ENCODE data around the gene ANKFY1. TPM values are rescaled to one million over a fixed set of nuclear protein-coding genes. Genes with fewer than 3 reads are reported as not detected.
A peak's percentile ranks its signal among the peaks of the same experiment; 100 is the strongest.

Gene ANKFY1
- total and polyA plus RNA-seq, 2 experiments from 2014 or later = 18.6 to 32.8 TPM

DNA sequence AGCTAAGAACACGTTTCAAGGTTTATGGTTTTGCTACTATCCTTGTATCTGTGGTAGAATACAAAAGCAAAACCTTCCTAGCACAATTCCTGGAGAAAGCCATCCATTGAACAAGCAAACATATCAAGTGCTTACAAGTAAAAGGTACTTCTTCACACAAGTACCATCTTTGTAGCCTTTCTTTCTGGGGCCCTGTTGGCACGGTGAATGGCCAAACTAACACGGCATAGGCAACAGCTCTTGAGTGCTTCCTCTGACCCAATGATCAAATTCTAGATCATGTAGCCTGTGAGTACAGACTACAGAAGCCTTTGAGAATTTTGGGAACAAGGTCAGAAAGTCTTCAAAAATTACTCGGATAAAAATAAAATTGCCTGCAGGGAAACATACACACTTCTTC, 57.9 kb downstream of the ANKFY1 start:
- no peak overlapping the region for H3K4me3 ChIP-seq
- H3K79me2 ChIP-seq = peaks cover 1% of the 10 kb centered on the region
- H3K4me1 ChIP-seq (ENCODE audit: insufficient read depth) = no peaks in the 10 kb centered on the region
- H3K36me3 ChIP-seq (replicated peaks; ENCODE audit: insufficient read depth, low read depth) = no peaks in the 10 kb centered on the region
- TF ChIP-seq EZH2 (IDR thresholded peaks at IDR 0.05; ENCODE audit: borderline replicate concordance) = no peak
- TF ChIP-seq, protein P1, sequence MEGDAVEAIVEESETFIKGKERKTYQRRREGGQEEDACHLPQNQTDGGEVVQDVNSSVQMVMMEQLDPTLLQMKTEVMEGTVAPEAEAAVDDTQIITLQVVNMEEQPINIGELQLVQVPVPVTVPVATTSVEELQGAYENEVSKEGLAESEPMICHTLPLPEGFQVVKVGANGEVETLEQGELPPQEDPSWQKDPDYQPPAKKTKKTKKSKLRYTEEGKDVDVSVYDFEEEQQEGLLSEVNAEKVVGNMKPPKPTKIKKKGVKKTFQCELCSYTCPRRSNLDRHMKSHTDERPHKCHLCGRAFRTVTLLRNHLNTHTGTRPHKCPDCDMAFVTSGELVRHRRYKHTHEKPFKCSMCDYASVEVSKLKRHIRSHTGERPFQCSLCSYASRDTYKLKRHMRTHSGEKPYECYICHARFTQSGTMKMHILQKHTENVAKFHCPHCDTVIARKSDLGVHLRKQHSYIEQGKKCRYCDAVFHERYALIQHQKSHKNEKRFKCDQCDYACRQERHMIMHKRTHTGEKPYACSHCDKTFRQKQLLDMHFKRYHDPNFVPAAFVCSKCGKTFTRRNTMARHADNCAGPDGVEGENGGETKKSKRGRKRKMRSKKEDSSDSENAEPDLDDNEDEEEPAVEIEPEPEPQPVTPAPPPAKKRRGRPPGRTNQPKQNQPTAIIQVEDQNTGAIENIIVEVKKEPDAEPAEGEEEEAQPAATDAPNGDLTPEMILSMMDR (IDR thresholded peaks at IDR 0.05; ENCODE audit: poor library complexity) = no peak
- no peak for TF ChIP-seq EZH2phosphoT487 (IDR thresholded peaks at IDR 0.05; ENCODE audit: low read depth, severe bottlenecking, unreplicated experiment)
- H3K9me3 ChIP-seq (ENCODE audit: low read depth) = no peaks in the 10 kb centered on the region
- H2AFZ ChIP-seq = no peak overlapping the region
- H3K4me2 ChIP-seq = no peak overlapping the region
- no peaks in the 10 kb centered on the region for H4K20me1 ChIP-seq (ENCODE audit: insufficient read depth, poor library complexity, severe bottlenecking)
- WGBS (ENCODE audit: low lambda C conversion rate, missing lambda C conversion rate) = 72% methylated on average over 4 of the region's 4 CpGs
- H3K27ac ChIP-seq = no peak overlapping the region
- no peaks in the 10 kb centered on the region for H3K27me3 ChIP-seq
- no peak for DNase-seq (ENCODE audit: low spot score)
- H3K9me2 ChIP-seq (replicated peaks; ENCODE audit: insufficient read depth) = no peaks in the 10 kb centered on the region

GRCh38 chr17:4204710-4205173, 59.0 kb downstream of the ANKFY1 start:
- Histone ChIP-seq H3K4me3 (no peak overlapping the region), H3K36me3 (replicated peaks; ENCODE audit: insufficient read depth, low read depth) (no peaks in the 10 kb centered on the region), H4K20me1 (ENCODE audit: insufficient read depth, poor library complexity, severe bottlenecking) (no peaks in the 10 kb centered on the region), H3K9me2 (replicated peaks; ENCODE audit: insufficient read depth) (no peaks in the 10 kb centered on the region), H3K4me2 (no peak overlapping the region), H3K4me1 (ENCODE audit: insufficient read depth) (no peaks in the 10 kb centered on the region), H3K9me3 (ENCODE audit: low read depth) (no peaks in the 10 kb centered on the region), H3K79me2 (no peaks in the 10 kb centered on the region), H3K27ac (peak overlapping the region; percentile 59), H2AFZ (no peak overlapping the region), H3K27me3 (no peaks in the 10 kb centered on the region)
- no peak for TF ChIP-seq EZH2 (IDR thresholded peaks at IDR 0.05; ENCODE audit: borderline replicate concordance)
- TF ChIP-seq, protein P1 (IDR thresholded peaks at IDR 0.05; ENCODE audit: poor library complexity) = no peak
- peak; percentile 64 for DNase-seq (ENCODE audit: low spot score)
- WGBS (ENCODE audit: low lambda C conversion rate, missing lambda C conversion rate) = 81% methylated on average over 6 of the region's 6 CpGs

GRCh38 chr17:4204190-4204589, 59.6 kb downstream of the ANKFY1 start:
- Histone ChIP-seq H3K9me2 (replicated peaks; ENCODE audit: insufficient read depth) (no peaks in the 10 kb centered on the region), H3K36me3 (replicated peaks; ENCODE audit: insufficient read depth, low read depth) (no peaks in the 10 kb centered on the region), H3K79me2 (no peaks in the 10 kb centered on the region), H3K4me3 (no peak overlapping the region), H3K27me3 (no peaks in the 10 kb centered on the region), H4K20me1 (ENCODE audit: insufficient read depth, poor library complexity, severe bottlenecking) (no peaks in the 10 kb centered on the region), H3K9me3 (ENCODE audit: low read depth) (no peaks in the 10 kb centered on the region), H3K27ac (peak overlapping the region; percentile 46), H2AFZ (no peak overlapping the region), H3K4me2 (no peak overlapping the region), H3K4me1 (ENCODE audit: insufficient read depth) (no peaks in the 10 kb centered on the region)
- TF ChIP-seq EZH2 (IDR thresholded peaks at IDR 0.05; ENCODE audit: borderline replicate concordance) = no peak
- no peak for TF ChIP-seq EZH2phosphoT487 (IDR thresholded peaks at IDR 0.05; ENCODE audit: low read depth, severe bottlenecking, unreplicated experiment)
- TF ChIP-seq, protein P1 (IDR thresholded peaks at IDR 0.05; ENCODE audit: poor library complexity) = no peak
- DNase-seq (ENCODE audit: low spot score) = no peak
- WGBS (ENCODE audit: low lambda C conversion rate, missing lambda C conversion rate) = 83% methylated on average over 6 of the region's 6 CpGs

GRCh38 chr17:4201226-4201625, 62.6 kb downstream of the ANKFY1 start:
- Histone ChIP-seq H4K20me1 (ENCODE audit: insufficient read depth, poor library complexity, severe bottlenecking) (no peaks in the 10 kb centered on the region), H3K4me1 (ENCODE audit: insufficient read depth) (no peaks in the 10 kb centered on the region), H3K9me3 (ENCODE audit: low read depth) (no peaks in the 10 kb centered on the region), H3K9me2 (replicated peaks; ENCODE audit: insufficient read depth) (no peaks in the 10 kb centered on the region), H3K27me3 (no peaks in the 10 kb centered on the region), H3K4me3 (no peak overlapping the region), H3K4me2 (no peak overlapping the region), H2AFZ (no peak overlapping the region), H3K27ac (no peak overlapping the region), H3K36me3 (replicated peaks; ENCODE audit: insufficient read depth, low read depth) (no peaks in the 10 kb centered on the region), H3K79me2 (no peaks in the 10 kb centered on the region)
- 96% methylated on average over 4 of the region's 4 CpGs for WGBS (ENCODE audit: low lambda C conversion rate, missing lambda C conversion rate)
- DNase-seq (ENCODE audit: low spot score) = no peak
- TF ChIP-seq EZH2 (IDR thresholded peaks at IDR 0.05; ENCODE audit: borderline replicate concordance) (no peak), EZH2phosphoT487 (IDR thresholded peaks at IDR 0.05; ENCODE audit: low read depth, severe bottlenecking, unreplicated experiment) (no peak)
- TF ChIP-seq, protein P1 (IDR thresholded peaks at IDR 0.05; ENCODE audit: poor library complexity) = no peak

Data from hepatocyte (in vitro differentiated cells).